Measurements from ENCODE around the gene UNKL. TPM values are rescaled to one million over a fixed set of nuclear protein-coding genes. Genes with fewer than 3 reads are reported as not detected.

Gene UNKL
- total and polyA plus RNA-seq, 2 of the 8 experiments (the other 6 are each of a cell fraction or from before 2014, with no cell fraction given) = 25.1 to 31.8 TPM

DNA sequence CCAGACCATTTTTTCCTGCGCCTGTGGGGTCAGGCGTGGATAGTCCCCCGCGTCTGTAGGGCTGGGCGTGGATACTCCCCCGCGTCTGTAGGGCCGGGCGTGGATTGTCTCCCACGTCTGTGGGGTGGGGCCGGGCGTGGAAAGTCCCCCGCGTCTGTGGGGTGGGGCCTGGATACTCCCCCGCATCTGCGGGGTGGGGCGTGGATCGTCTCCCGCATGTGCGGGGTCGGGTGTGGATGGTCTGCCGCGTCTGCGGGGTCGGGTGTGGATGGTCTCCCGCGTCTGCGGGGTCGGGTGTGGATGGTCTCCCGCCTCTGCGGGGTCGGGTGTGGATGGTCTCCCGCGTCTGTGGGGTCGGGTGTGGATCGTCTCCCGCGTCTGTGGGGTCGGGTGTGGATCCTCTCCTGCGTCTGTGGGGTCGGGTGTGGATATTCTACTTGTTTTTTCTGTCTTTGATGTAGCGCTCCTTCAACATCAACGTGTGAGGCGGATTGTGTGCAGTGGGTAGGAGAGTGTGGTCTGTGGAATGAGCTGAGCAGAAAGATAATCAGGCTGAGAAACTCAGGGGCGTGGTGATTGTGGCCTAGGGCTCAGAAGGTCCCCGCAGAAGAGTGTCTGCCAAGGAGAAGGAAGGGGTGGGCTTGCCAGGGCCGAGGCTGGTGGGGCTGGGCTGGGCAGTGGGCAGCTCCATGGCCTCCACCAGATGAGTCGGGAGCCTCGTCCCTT is 59.5 kb downstream of the UNKL start (continued):
- TF ChIP-seq, protein P1, sequence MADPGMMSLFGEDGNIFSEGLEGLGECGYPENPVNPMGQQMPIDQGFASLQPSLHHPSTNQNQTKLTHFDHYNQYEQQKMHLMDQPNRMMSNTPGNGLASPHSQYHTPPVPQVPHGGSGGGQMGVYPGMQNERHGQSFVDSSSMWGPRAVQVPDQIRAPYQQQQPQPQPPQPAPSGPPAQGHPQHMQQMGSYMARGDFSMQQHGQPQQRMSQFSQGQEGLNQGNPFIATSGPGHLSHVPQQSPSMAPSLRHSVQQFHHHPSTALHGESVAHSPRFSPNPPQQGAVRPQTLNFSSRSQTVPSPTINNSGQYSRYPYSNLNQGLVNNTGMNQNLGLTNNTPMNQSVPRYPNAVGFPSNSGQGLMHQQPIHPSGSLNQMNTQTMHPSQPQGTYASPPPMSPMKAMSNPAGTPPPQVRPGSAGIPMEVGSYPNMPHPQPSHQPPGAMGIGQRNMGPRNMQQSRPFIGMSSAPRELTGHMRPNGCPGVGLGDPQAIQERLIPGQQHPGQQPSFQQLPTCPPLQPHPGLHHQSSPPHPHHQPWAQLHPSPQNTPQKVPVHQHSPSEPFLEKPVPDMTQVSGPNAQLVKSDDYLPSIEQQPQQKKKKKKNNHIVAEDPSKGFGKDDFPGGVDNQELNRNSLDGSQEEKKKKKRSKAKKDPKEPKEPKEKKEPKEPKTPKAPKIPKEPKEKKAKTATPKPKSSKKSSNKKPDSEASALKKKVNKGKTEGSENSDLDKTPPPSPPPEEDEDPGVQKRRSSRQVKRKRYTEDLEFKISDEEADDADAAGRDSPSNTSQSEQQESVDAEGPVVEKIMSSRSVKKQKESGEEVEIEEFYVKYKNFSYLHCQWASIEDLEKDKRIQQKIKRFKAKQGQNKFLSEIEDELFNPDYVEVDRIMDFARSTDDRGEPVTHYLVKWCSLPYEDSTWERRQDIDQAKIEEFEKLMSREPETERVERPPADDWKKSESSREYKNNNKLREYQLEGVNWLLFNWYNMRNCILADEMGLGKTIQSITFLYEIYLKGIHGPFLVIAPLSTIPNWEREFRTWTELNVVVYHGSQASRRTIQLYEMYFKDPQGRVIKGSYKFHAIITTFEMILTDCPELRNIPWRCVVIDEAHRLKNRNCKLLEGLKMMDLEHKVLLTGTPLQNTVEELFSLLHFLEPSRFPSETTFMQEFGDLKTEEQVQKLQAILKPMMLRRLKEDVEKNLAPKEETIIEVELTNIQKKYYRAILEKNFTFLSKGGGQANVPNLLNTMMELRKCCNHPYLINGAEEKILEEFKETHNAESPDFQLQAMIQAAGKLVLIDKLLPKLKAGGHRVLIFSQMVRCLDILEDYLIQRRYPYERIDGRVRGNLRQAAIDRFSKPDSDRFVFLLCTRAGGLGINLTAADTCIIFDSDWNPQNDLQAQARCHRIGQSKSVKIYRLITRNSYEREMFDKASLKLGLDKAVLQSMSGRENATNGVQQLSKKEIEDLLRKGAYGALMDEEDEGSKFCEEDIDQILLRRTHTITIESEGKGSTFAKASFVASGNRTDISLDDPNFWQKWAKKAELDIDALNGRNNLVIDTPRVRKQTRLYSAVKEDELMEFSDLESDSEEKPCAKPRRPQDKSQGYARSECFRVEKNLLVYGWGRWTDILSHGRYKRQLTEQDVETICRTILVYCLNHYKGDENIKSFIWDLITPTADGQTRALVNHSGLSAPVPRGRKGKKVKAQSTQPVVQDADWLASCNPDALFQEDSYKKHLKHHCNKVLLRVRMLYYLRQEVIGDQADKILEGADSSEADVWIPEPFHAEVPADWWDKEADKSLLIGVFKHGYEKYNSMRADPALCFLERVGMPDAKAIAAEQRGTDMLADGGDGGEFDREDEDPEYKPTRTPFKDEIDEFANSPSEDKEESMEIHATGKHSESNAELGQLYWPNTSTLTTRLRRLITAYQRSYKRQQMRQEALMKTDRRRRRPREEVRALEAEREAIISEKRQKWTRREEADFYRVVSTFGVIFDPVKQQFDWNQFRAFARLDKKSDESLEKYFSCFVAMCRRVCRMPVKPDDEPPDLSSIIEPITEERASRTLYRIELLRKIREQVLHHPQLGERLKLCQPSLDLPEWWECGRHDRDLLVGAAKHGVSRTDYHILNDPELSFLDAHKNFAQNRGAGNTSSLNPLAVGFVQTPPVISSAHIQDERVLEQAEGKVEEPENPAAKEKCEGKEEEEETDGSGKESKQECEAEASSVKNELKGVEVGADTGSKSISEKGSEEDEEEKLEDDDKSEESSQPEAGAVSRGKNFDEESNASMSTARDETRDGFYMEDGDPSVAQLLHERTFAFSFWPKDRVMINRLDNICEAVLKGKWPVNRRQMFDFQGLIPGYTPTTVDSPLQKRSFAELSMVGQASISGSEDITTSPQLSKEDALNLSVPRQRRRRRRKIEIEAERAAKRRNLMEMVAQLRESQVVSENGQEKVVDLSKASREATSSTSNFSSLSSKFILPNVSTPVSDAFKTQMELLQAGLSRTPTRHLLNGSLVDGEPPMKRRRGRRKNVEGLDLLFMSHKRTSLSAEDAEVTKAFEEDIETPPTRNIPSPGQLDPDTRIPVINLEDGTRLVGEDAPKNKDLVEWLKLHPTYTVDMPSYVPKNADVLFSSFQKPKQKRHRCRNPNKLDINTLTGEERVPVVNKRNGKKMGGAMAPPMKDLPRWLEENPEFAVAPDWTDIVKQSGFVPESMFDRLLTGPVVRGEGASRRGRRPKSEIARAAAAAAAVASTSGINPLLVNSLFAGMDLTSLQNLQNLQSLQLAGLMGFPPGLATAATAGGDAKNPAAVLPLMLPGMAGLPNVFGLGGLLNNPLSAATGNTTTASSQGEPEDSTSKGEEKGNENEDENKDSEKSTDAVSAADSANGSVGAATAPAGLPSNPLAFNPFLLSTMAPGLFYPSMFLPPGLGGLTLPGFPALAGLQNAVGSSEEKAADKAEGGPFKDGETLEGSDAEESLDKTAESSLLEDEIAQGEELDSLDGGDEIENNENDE (IDR thresholded peaks at IDR 0.05; ENCODE audit: insufficient replicate concordance, low read length) = no peak
- TF ChIP-seq, protein P2, sequence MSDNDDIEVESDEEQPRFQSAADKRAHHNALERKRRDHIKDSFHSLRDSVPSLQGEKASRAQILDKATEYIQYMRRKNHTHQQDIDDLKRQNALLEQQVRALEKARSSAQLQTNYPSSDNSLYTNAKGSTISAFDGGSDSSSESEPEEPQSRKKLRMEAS (IDR thresholded peaks at IDR 0.05) = no peak
- TF ChIP-seq SIRT6 (IDR thresholded peaks at IDR 0.05; ENCODE audit: low read length) (no peak), ZNF274 (IDR thresholded peaks at IDR 0.05; ENCODE audit: borderline replicate concordance, extremely low read depth, low read length) (no peak), CHD1 (IDR thresholded peaks at IDR 0.05; ENCODE audit: low read depth, low read length) (no peak), RAD21 (IDR thresholded peaks at IDR 0.05 in 1 of 2, conservative IDR thresholded peaks at IDR 0.05 in 1 of 2; ENCODE audit: low read depth in 2 of 2, low read length in 2 of 2) (no peak), BRCA1 (IDR thresholded peaks at IDR 0.05; ENCODE audit: low read depth, low read length) (no peak), POLR2AphosphoS5 (IDR thresholded peaks at IDR 0.05; ENCODE audit: low read depth, low read length) (no peak), RFX5 (IDR thresholded peaks at IDR 0.05; ENCODE audit: borderline replicate concordance, low read depth, low read length) (no peak)
- TF ChIP-seq, protein P3, sequence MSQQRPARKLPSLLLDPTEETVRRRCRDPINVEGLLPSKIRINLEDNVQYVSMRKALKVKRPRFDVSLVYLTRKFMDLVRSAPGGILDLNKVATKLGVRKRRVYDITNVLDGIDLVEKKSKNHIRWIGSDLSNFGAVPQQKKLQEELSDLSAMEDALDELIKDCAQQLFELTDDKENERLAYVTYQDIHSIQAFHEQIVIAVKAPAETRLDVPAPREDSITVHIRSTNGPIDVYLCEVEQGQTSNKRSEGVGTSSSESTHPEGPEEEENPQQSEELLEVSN (IDR thresholded peaks at IDR 0.05) = no peak
